Keratinocyte (primary cell): ENCODE measurements around the gene ERGIC1. TPM values are rescaled to one million over a fixed set of nuclear protein-coding genes. Genes with fewer than 3 reads are reported as not detected.

Experiments
- DNase-seq: peaks from one replicate; pipeline ENCODE4 v3.0.0-alpha.2; 2011; ENCODE audit warnings: low read depth, missing footprints, low spot score
- FAIRE-seq: peaks from 2 replicates; lab custom pipeline; 2011; peaks lifted over from hg19 to GRCh38; lab: Jason Lieb, UNC
- H2AFZ ChIP-seq: 2 replicates; pipeline ENCODE4 v1.6.0; 2012; ENCODE audit warnings: low read length, control low read depth, inconsistent platforms; ENCODE audit not compliant: control insufficient read depth
- H3K27ac ChIP-seq: 2 replicates; pipeline ENCODE4 v1.5.1; 2011; ENCODE audit warnings: low read length; ENCODE audit not compliant: control insufficient read depth, insufficient read depth
- H3K27me3 ChIP-seq: 3 replicates; pipeline ENCODE4 v1.6.0; 2011; ENCODE audit warnings: low read length; ENCODE audit not compliant: control insufficient read depth, insufficient read depth; ENCODE audit errors: extremely low read depth
- H3K36me3 ChIP-seq, 2 experiments: 2 replicates in 1 of 2; 3 replicates in 1 of 2; pipeline ENCODE4 v1.5.1; 2011; ENCODE audit warnings: low read length in 2 of 2, mild to moderate bottlenecking in 1 of 2; ENCODE audit not compliant: control insufficient read depth in 2 of 2, insufficient read depth in 2 of 2; ENCODE audit errors: extremely low read depth in 1 of 2
- H3K4me1 ChIP-seq: 3 replicates; pipeline ENCODE4 v1.5.1; 2011; ENCODE audit warnings: low read length; ENCODE audit not compliant: control insufficient read depth, insufficient read depth; ENCODE audit errors: extremely low read depth
- H3K4me2 ChIP-seq: 3 replicates; pipeline ENCODE4 v1.6.0; 2011; ENCODE audit warnings: low read depth, low read length; ENCODE audit not compliant: control insufficient read depth, insufficient read depth; ENCODE audit errors: extremely low read depth
- H3K4me3 ChIP-seq, 3 experiments: fragments of 200-600 bp in 1 of 3; sonication (generic) in 1 of 3; 2 replicates in 2 of 3; 3 replicates in 1 of 3; pipeline ENCODE4 v1.5.1; 2011 to 2016; ENCODE audit warnings: low read length in 3 of 3, mild to moderate bottlenecking in 3 of 3, control low read depth in 2 of 3, inconsistent platforms in 1 of 3, low read depth in 1 of 3, mixed read lengths in 1 of 3, mixed run types in 1 of 3, moderate library complexity in 1 of 3; ENCODE audit not compliant: control insufficient read depth in 2 of 3, insufficient read depth in 2 of 3; ENCODE audit errors: extremely low read depth in 1 of 3
- H3K79me2 ChIP-seq: 2 replicates; pipeline ENCODE4 v1.6.0; 2012; ENCODE audit warnings: low read length; ENCODE audit not compliant: control insufficient read depth, insufficient read depth
- H3K9ac ChIP-seq: 3 replicates; pipeline ENCODE4 v1.6.0; 2011; ENCODE audit warnings: low read length; ENCODE audit not compliant: control insufficient read depth, insufficient read depth; ENCODE audit errors: extremely low read depth
- H3K9me1 ChIP-seq: 3 replicates; pipeline ENCODE4 v1.6.0; 2011; ENCODE audit warnings: low read length; ENCODE audit not compliant: control insufficient read depth, insufficient read depth; ENCODE audit errors: extremely low read depth
- H3K9me3 ChIP-seq: 2 replicates; pipeline ENCODE4 v1.5.1; 2012; ENCODE audit warnings: low read depth, low read length; ENCODE audit not compliant: control insufficient read depth
- H4K20me1 ChIP-seq: 3 replicates; pipeline ENCODE4 v1.6.0; 2011; ENCODE audit warnings: low read length; ENCODE audit not compliant: control insufficient read depth, insufficient read depth; ENCODE audit errors: extremely low read depth
- CTCF ChIP-seq, 3 experiments: IDR thresholded peaks in 1 of 3; conservative IDR thresholded peaks in 1 of 3; optimal IDR thresholded peaks in 1 of 3; 2 replicates in 2 of 3; 3 replicates in 1 of 3; pipeline versions ENCODE3 to v1.5.1; 2011; ENCODE audit warnings: low read length in 3 of 3, mild to moderate bottlenecking in 3 of 3, moderate library complexity in 2 of 3, control low read depth in 1 of 3, inconsistent platforms in 1 of 3; ENCODE audit not compliant: insufficient read depth in 2 of 3; ENCODE audit errors: extremely low read depth in 1 of 3
- EZH2 ChIP-seq: IDR thresholded peaks from one replicate; pipeline ENCODE4 v1.6.1; 2012; ENCODE audit warnings: inconsistent platforms, mild to moderate bottlenecking, low read length, moderate library complexity
- dilution Hi-C: fragments of 300-500 bp; cut with MboI; formaldehyde crosslinking; loops from one replicate; pipeline ENCODE4 v1.7.0; 2020; ENCODE audit warnings: low sequenced_read_pairs; ENCODE audit not compliant: extremely low pct_ligation_motif_present
- polyA plus RNA-seq, 5 experiments: library from polyadenylated mRNA; depleted of rRNA in 3 of 5; stranded (reverse) in 3 of 5; stranded (forward) in 1 of 5; unstranded in 1 of 5; fragments of >200 nt; gene quantifications; 1 replicate in 1 of 5; 2 replicates in 3 of 5; 3 replicates in 1 of 5; pipeline versions ENCODE4 v1.2.1 to v1.2.3, GENCODE V29; 2011 to 2012; ENCODE audit warnings: missing spikeins in 2 of 5, low read depth in 1 of 5, low replicate concordance in 1 of 5

Gene ERGIC1
- polyA plus RNA-seq, 1 donor (not counting 4 experiments of a cell fraction or from before 2014, with no cell fraction given), result 93.4 TPM

- H3K27me3 ChIP-seq, result no peaks in the 10 kb centered on the region
- dilution Hi-C loops, result no loop called here
- H3K4me3 ChIP-seq, result no peak overlapping the region
- H3K9ac ChIP-seq, result no peak overlapping the region
- H3K79me2 ChIP-seq, result no peaks in the 10 kb centered on the region
- FAIRE-seq (no peak), DNase-seq (no peak)
- H3K9me3 ChIP-seq, result peaks cover 8% of the 10 kb centered on the region
- H3K36me3 ChIP-seq, result no peaks in the 10 kb centered on the region
- H3K4me2 ChIP-seq, result no peak overlapping the region
- H4K20me1 ChIP-seq, result no peaks in the 10 kb centered on the region
- no peak overlapping the region for H3K27ac ChIP-seq
- H3K9me1 ChIP-seq, result no peaks in the 10 kb centered on the region
- no peaks in the 10 kb centered on the region for H3K4me1 ChIP-seq
- no peak for TF ChIP-seq EZH2
- no peak for TF ChIP-seq CTCF (optimal IDR thresholded peaks at IDR 0.05 in 1 of 3, IDR thresholded peaks at IDR 0.05 in 1 of 3, conservative IDR thresholded peaks at IDR 0.05 in 1 of 3; ENCODE audit: extremely low read depth in 1 of 3, insufficient read depth in 2 of 3, low read length in 3 of 3)
- no peak overlapping the region for H2AFZ ChIP-seq
These were observed 6.2 kb upstream of the ERGIC1 start for GRCh38 chr5:172827841-172828240.

GRCh38 chr5:172828911-172829431 is 5.1 kb upstream of the ERGIC1 start:
- Histone ChIP-seq H3K4me2 (no peak overlapping the region), H2AFZ (no peak overlapping the region), H3K9ac (no peak overlapping the region), H3K4me3 (no peak overlapping the region), H3K27me3 (no peaks in the 10 kb centered on the region), H3K9me3 (peaks cover 8% of the 10 kb centered on the region), H3K79me2 (no peaks in the 10 kb centered on the region), H3K9me1 (no peaks in the 10 kb centered on the region), H3K36me3 (no peaks in the 10 kb centered on the region), H4K20me1 (no peaks in the 10 kb centered on the region), H3K27ac (no peak overlapping the region), H3K4me1 (peaks cover 4% of the 10 kb centered on the region)
- FAIRE-seq (no peak), DNase-seq (no peak)
- dilution Hi-C loops, result no loop called here
- TF ChIP-seq EZH2 (no peak), CTCF (optimal IDR thresholded peaks at IDR 0.05 in 1 of 3, IDR thresholded peaks at IDR 0.05 in 1 of 3, conservative IDR thresholded peaks at IDR 0.05 in 1 of 3; ENCODE audit: extremely low read depth in 1 of 3, insufficient read depth in 2 of 3, low read length in 3 of 3) (no peak)
